GM21367 (cell line): Measurements from ENCODE around the gene PRADC1.

ENCODE experiments used
- ATAC-seq: cut with Tn5 transposase; IDR thresholded peaks from one replicate; pipeline ENCODE4 v1.9.1; 2021; ENCODE audit not compliant: unreplicated experiment

Gene PRADC1

GRCh38 chr2:73259276-73259675 lies 26.2 kb upstream of the PRADC1 start:
- no peak for ATAC-seq

- no peak for ATAC-seq
These were observed 25.8 kb upstream of the PRADC1 start for GRCh38 chr2:73258913-73259215.

GRCh38 chr2:73258186-73258912 lies 25.3 kb upstream of the PRADC1 start:
- no peak for ATAC-seq

- no peak for ATAC-seq
These were observed 24.5 kb upstream of the PRADC1 start for GRCh38 chr2:73257425-73258125.

GRCh38 chr2:73257021-73257420 lies 24.0 kb upstream of the PRADC1 start:
- no peak for ATAC-seq

- no peak for ATAC-seq
These were observed 23.5 kb upstream of the PRADC1 start for GRCh38 chr2:73256618-73256922.

GRCh38 chr2:73255907-73256617 lies 23.0 kb upstream of the PRADC1 start:
- no peak for ATAC-seq

- ATAC-seq, result no peak
These were observed 22.1 kb upstream of the PRADC1 start for GRCh38 chr2:73255007-73255644.

- ATAC-seq, result no peak
These were observed 21.4 kb upstream of the PRADC1 start for GRCh38 chr2:73254343-73255006.

- no peak for ATAC-seq
These were observed 20.9 kb upstream of the PRADC1 start for GRCh38 chr2:73253901-73254300.

- no peak for ATAC-seq
These were observed 20.4 kb upstream of the PRADC1 start for GRCh38 chr2:73253400-73253799.

GRCh38 chr2:73252238-73253027 lies 19.4 kb upstream of the PRADC1 start:
- ATAC-seq, result no peak

- no peak for ATAC-seq
These were observed 18.1 kb upstream of the PRADC1 start for GRCh38 chr2:73250872-73251846.

GRCh38 chr2:73249636-73250035 lies 16.6 kb upstream of the PRADC1 start:
- ATAC-seq, result no peak

- ATAC-seq, result no peak
These were observed 13.8 kb upstream of the PRADC1 start for GRCh38 chr2:73246850-73247249.

GRCh38 chr2:73244580-73244979 lies 11.5 kb upstream of the PRADC1 start:
- no peak for ATAC-seq

GRCh38 chr2:73243884-73244570 lies 11.0 kb upstream of the PRADC1 start:
- no peak for ATAC-seq

GRCh38 chr2:73239776-73240175 lies 6.7 kb upstream of the PRADC1 start:
- ATAC-seq, result no peak

- no peak for ATAC-seq
These were observed 5.9 kb upstream of the PRADC1 start for GRCh38 chr2:73238976-73239375.
